Endothelial cell (in vitro differentiated cells): ENCODE measurements around the gene CACNB2. TPM values are rescaled to one million over a fixed set of nuclear protein-coding genes. Genes with fewer than 3 reads are reported as not detected.

Experiments
- DNase-seq: peaks from one replicate; pipeline ENCODE4 v3.0.0; 2021; ENCODE audit warnings: low spot score
- H3K27ac Mint-ChIP-seq: one replicate; pipeline ENCODE4 v1.8.0; 2021; ENCODE audit warnings: mixed read lengths, inconsistent platforms; ENCODE audit not compliant: unreplicated experiment
- H3K27me3 Mint-ChIP-seq: one replicate; pipeline ENCODE4 v1.8.0; 2021; ENCODE audit warnings: mild to moderate bottlenecking, moderate library complexity, mixed read lengths, inconsistent platforms; ENCODE audit not compliant: unreplicated experiment
- H3K36me3 Mint-ChIP-seq: one replicate; pipeline ENCODE4 v1.8.0; 2021; ENCODE audit warnings: mild to moderate bottlenecking, low read depth, mixed read lengths, inconsistent platforms; ENCODE audit not compliant: unreplicated experiment
- H3K4me1 Mint-ChIP-seq: one replicate; pipeline ENCODE4 v1.8.0; 2021; ENCODE audit warnings: mild to moderate bottlenecking, mixed read lengths, inconsistent platforms; ENCODE audit not compliant: unreplicated experiment
- H3K4me3 Mint-ChIP-seq: one replicate; pipeline ENCODE4 v1.8.0; 2021; ENCODE audit warnings: mild to moderate bottlenecking, mixed read lengths, inconsistent platforms; ENCODE audit not compliant: unreplicated experiment
- H3K9me3 Mint-ChIP-seq: one replicate; pipeline ENCODE4 v1.8.0; 2021; ENCODE audit warnings: mixed read lengths, inconsistent platforms; ENCODE audit not compliant: unreplicated experiment
- total RNA-seq: library from RNA; stranded (reverse); fragmentation: NEBNext Ultra II Directional; extraction: Animal tissue kit (Norgen Biotek cat#: 25700); gene quantifications from one replicate; pipeline ENCODE4 v1.2.1, GENCODE V29; 2021; ENCODE audit not compliant: unreplicated experiment
- TF ChIP-seq, protein P1 (sequence below): fragments of 200-600 bp; sonication (generic); IDR thresholded peaks from one replicate; pipeline ENCODE4 v1.5.0; 2021; ENCODE audit warnings: antibody characterized with exemption; ENCODE audit not compliant: unreplicated experiment

Gene CACNB2
- total RNA-seq, 1 donor from 2014 or later, result 1.5 TPM

DNA sequence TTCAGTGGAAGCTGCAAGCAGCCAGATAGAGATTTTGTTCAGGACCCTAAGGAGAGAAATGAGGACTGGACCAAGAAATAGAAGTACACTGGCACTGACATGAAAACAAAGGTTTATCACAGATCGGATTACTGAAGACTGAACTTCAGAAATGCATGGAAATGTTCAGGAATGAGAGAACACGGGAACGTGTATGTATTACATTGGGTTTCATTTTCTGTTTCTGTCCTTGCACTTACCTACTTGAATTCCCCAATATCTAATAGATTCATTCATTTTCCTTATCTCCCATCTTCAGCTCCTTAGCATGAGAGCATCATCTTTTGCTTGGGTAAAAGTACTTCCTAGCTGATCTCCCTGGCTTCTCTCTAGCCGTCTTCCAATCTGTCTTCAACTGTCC, 114.5 kb downstream of the CACNB2 start:
- DNase-seq, result no peak
- Mint-ChIP-seq H3K4me3 (no peak overlapping the region), H3K27me3 (no peaks in the 10 kb centered on the region), H3K27ac (no peak overlapping the region), H3K36me3 (no peaks in the 10 kb centered on the region), H3K9me3 (no peaks in the 10 kb centered on the region), H3K4me1 (peaks cover 5% of the 10 kb centered on the region)
- TF ChIP-seq, protein P1, sequence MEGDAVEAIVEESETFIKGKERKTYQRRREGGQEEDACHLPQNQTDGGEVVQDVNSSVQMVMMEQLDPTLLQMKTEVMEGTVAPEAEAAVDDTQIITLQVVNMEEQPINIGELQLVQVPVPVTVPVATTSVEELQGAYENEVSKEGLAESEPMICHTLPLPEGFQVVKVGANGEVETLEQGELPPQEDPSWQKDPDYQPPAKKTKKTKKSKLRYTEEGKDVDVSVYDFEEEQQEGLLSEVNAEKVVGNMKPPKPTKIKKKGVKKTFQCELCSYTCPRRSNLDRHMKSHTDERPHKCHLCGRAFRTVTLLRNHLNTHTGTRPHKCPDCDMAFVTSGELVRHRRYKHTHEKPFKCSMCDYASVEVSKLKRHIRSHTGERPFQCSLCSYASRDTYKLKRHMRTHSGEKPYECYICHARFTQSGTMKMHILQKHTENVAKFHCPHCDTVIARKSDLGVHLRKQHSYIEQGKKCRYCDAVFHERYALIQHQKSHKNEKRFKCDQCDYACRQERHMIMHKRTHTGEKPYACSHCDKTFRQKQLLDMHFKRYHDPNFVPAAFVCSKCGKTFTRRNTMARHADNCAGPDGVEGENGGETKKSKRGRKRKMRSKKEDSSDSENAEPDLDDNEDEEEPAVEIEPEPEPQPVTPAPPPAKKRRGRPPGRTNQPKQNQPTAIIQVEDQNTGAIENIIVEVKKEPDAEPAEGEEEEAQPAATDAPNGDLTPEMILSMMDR, result no peak

DNA sequence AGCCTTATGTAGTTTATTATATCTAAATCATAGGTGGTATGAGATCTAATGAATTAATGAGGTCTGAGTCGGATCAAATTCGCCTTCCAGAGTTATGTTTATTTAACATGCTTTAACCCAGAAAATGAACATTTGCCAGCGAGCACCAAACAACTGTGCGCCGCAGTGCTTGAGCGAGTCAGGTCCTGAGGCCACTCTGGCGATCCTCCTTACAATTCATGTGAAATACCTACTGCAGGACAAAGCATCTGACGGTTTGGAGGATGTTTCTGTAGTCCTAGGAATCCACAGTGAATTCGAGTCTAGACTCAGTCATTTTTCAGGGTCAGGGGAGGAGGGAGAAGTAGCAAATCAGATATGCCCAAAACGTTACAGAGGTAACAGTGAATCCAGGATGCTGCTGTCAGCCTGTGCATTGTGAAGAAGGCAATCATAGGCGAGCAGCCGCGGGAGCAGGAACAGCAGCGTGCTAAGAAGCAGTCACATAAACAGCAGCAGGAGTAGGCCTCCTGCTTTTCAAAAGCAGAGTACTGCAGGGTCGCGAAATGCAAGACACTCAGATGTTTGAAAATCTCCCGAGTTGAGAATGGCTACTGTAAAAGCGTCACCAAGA, 120.2 kb downstream of the CACNB2 start:
- TF ChIP-seq, protein P1, result no peak
- Mint-ChIP-seq H3K27me3 (no peaks in the 10 kb centered on the region), H3K9me3 (no peaks in the 10 kb centered on the region), H3K4me1 (peaks cover 10% of the 10 kb centered on the region), H3K36me3 (no peaks in the 10 kb centered on the region), H3K4me3 (no peak overlapping the region), H3K27ac (no peak overlapping the region)
- DNase-seq, result no peak

DNA sequence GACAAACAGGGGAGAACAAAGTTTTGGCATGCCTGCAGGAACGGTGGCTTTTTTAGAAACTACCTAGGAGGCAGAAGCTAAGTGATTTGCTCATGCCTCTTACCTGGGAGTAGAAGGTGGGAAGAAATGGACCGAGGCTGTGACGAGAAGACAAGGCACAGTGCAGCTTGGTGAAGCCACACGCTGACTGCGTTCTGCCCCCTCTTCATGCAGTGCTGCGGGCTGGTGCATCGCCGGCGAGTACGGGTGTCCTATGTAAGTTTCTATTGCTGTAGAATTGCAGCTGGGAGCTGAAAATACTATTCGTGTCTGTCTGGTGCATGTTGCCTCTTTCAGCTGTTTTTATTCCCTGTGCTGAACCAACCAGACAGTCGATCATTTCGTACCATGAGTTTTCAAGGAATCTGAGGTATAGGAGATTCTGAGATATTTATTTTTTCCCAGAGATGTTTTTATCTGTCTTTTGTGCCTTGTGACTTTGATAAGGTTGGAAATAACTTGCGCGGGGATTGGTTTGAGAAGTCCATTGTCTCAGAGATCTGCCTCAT, 120.9 kb downstream of the CACNB2 start:
- no peak overlapping the region for H3K27ac Mint-ChIP-seq
- H3K4me1 Mint-ChIP-seq, result peaks cover 10% of the 10 kb centered on the region
- H3K36me3 Mint-ChIP-seq, result no peaks in the 10 kb centered on the region
- no peaks in the 10 kb centered on the region for H3K27me3 Mint-ChIP-seq
- TF ChIP-seq, protein P1, result no peak
- no peak for DNase-seq
- H3K9me3 Mint-ChIP-seq, result no peaks in the 10 kb centered on the region
- no peak overlapping the region for H3K4me3 Mint-ChIP-seq

DNA sequence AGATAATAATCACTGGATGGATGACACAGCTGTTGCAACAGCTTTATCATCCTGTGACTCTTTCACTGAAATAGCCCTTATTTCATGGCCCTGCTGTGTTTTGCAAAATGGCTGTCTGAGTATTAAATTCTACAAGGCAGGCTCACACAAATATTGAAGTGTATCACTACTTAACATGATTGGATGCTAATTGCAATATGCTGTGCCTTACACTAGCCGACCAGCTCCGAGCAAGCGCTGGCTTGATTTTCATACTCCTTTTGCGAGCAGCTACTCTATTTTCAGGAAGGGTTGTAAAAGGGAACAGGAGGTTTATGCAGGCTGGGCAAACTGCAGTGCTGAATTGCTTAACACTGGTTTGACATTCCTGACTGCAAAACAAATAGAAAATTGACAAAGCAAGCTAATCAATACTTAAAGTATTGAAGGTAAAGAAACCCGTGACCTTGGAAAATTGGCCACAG, 121.6 kb downstream of the CACNB2 start:
- Mint-ChIP-seq H3K27ac (no peak overlapping the region), H3K27me3 (no peaks in the 10 kb centered on the region)

More for the DNA sequence above, 121.6 kb downstream of the CACNB2 start:
- Mint-ChIP-seq H3K4me1 (peaks cover 10% of the 10 kb centered on the region), H3K9me3 (no peaks in the 10 kb centered on the region), H3K36me3 (no peaks in the 10 kb centered on the region), H3K4me3 (no peak overlapping the region)
- DNase-seq, result no peak
- TF ChIP-seq, protein P1, result no peak
